K562 (cell line): Measurements from ENCODE around the gene DAGLA. TPM values are rescaled to one million over a fixed set of nuclear protein-coding genes. Genes with fewer than 3 reads are reported as not detected.

Experiments
- ATAC-seq: fragments of 200-7000 bp; cut with Tn5 transposase; 3 replicates; pipeline ENCODE4 v1.9.1; 2020; ENCODE audit warnings: moderate library complexity
- BruUV-seq: library from RNA; stranded (reverse); fragments of 400-500 nt; replicated peaks from 2 replicates; lab custom pipeline; 2021; lab: Mats Ljungman, UMichigan
- CTCF ChIA-PET: fragments of 300-600 bp; formaldehyde crosslinking; extraction: SDS; loops from one replicate; lab custom pipeline; 2021; ENCODE audit warnings: low intra/inter-chr PET ratio; lab: Yijun Ruan, JAX
- POLR2A ChIA-PET: fragments of 300-600, 350-650 bp; sonication (Branson Sonifier 250); formaldehyde crosslinking; extraction: SDS; loops from one replicate; lab custom pipeline; 2021; ENCODE audit warnings: antibody characterized with exemption, inconsistent platforms; lab: Yijun Ruan, JAX
- DNase-seq, 4 experiments: peaks; one replicate each; pipeline versions ENCODE4 v3.0.0 to v3.0.0-alpha.2; 2011 to 2018; ENCODE audit warnings: low spot score in 3 of 4, mixed read lengths in 3 of 4; ENCODE audit errors: extremely low read depth in 1 of 4
- FAIRE-seq: peaks from 2 replicates; lab custom pipeline; 2011; peaks lifted over from hg19 to GRCh38; lab: Jason Lieb, UNC
- H2AFZ ChIP-seq: 2 replicates; pipeline ENCODE4 v1.6.0; 2011; ENCODE audit warnings: low read depth, low read length, control low read depth, inconsistent platforms
- H3K27ac ChIP-seq: fragments of 200-600 bp; 3 replicates; pipeline ENCODE4 v1.8.0; 2011; ENCODE audit warnings: low read depth, mild to moderate bottlenecking, control low read depth, inconsistent platforms, low read length, moderate library complexity, mixed read lengths; ENCODE audit errors: extremely low read depth
- H3K27me3 ChIP-seq, 2 experiments: fragments of 300-600 bp in 1 of 2; 2 replicates in 1 of 2; 3 replicates in 1 of 2; pipeline versions ENCODE4 v1.6.0 to v1.8.0; 2011; ENCODE audit warnings: inconsistent platforms in 2 of 2, low read length in 2 of 2, mild to moderate bottlenecking in 1 of 2, mixed read lengths in 1 of 2, moderate library complexity in 1 of 2; ENCODE audit not compliant: control insufficient read depth in 2 of 2, insufficient read depth in 2 of 2
- H3K36me3 ChIP-seq: fragments of 300-600 bp; 3 replicates; pipeline ENCODE4 v1.8.0; 2011; ENCODE audit warnings: mild to moderate bottlenecking, low read length, inconsistent platforms; ENCODE audit not compliant: control insufficient read depth, insufficient read depth
- H3K4me1 ChIP-seq, 2 experiments: fragments of 200-600 bp in 1 of 2; replicated peaks in 1 of 2; 2 replicates in 1 of 2; 3 replicates in 1 of 2; pipeline versions ENCODE4 v1.5.1 to v1.8.0; 2011; ENCODE audit warnings: inconsistent platforms in 2 of 2, low read length in 2 of 2, mild to moderate bottlenecking in 1 of 2, mixed read lengths in 1 of 2, moderate library complexity in 1 of 2; ENCODE audit not compliant: control insufficient read depth in 2 of 2, insufficient read depth in 2 of 2
- H3K4me2 ChIP-seq: 2 replicates; pipeline ENCODE4 v1.6.1; 2011; ENCODE audit warnings: low read length, control low read depth, inconsistent platforms, mixed read lengths; ENCODE audit not compliant: insufficient read depth
- H3K4me3 ChIP-seq: fragments of 200-600 bp; sonication (generic), shearing (Covaris generic); 2 replicates; pipeline ENCODE4 v1.5.1; 2016; ENCODE audit warnings: control low read depth, inconsistent platforms
- H3K79me2 ChIP-seq: fragments of 200-600 bp; 3 replicates; pipeline ENCODE4 v1.8.0; 2011; ENCODE audit warnings: low read length, inconsistent platforms; ENCODE audit not compliant: control insufficient read depth, insufficient read depth
- H3K9ac ChIP-seq, 2 experiments: 2 replicates each; pipeline versions ENCODE4 v1.6.0 to v1.6.1; 2011; ENCODE audit warnings: low read depth in 2 of 2, low read length in 2 of 2, control low read depth in 1 of 2, inconsistent platforms in 1 of 2, mild to moderate bottlenecking in 1 of 2, mixed read lengths in 1 of 2; ENCODE audit not compliant: insufficient read depth in 1 of 2
- H3K9me1 ChIP-seq: one replicate; pipeline ENCODE4 v1.6.0; 2011; ENCODE audit warnings: inconsistent platforms, mild to moderate bottlenecking, low read length, moderate library complexity; ENCODE audit not compliant: control insufficient read depth, insufficient read depth
- H3K9me3 ChIP-seq: replicated peaks from 2 replicates; pipeline ENCODE4 v1.5.1; 2011; ENCODE audit warnings: low read depth, low read length, inconsistent platforms; ENCODE audit not compliant: control insufficient read depth, insufficient read depth
- H4K20me1 ChIP-seq: replicated peaks from 2 replicates; pipeline ENCODE4 v1.6.1; 2011; ENCODE audit warnings: low read length, inconsistent platforms, mixed read lengths; ENCODE audit not compliant: control insufficient read depth, insufficient read depth
- E2F4 ChIP-seq: sonication (generic); formaldehyde crosslinking; IDR thresholded peaks from 2 replicates; pipeline ENCODE4 v1.8.0; 2022; ENCODE audit warnings: mild to moderate bottlenecking, low read depth, missing genetic modification reagents
- ELK1 ChIP-seq: sonication (generic); formaldehyde crosslinking; IDR thresholded peaks from 2 replicates; pipeline ENCODE4 v1.8.1; 2022; ENCODE audit warnings: missing genetic modification reagents
- EP300 ChIP-seq: IDR thresholded peaks from 2 replicates; pipeline ENCODE4 v1.6.1; 2012; ENCODE audit warnings: low read length, improper control_type of control experiment
- HDAC6 ChIP-seq: IDR thresholded peaks from 2 replicates; pipeline ENCODE4 v1.6.1; 2012; ENCODE audit warnings: low read depth, mild to moderate bottlenecking, control low read depth, inconsistent platforms, low read length, moderate library complexity
- PHF8 ChIP-seq: fragments of 200-600 bp; sonication (generic); IDR thresholded peaks from 2 replicates; pipeline ENCODE4 v1.6.1; 2012; ENCODE audit warnings: mixed run types, mild to moderate bottlenecking, inconsistent platforms, low read length, moderate library complexity, borderline replicate concordance
- RBM17 ChIP-seq: fragments of 200-400 bp; formaldehyde crosslinking; IDR thresholded peaks from 2 replicates; pipeline ENCODE4 v1.6.1; 2017; ENCODE audit warnings: low read depth, mild to moderate bottlenecking, low read length, borderline replicate concordance
- RBM25 ChIP-seq: fragments of 200-400 bp; formaldehyde crosslinking; IDR thresholded peaks from 2 replicates; pipeline ENCODE4 v1.6.1; 2018; ENCODE audit warnings: low read length, low read depth, moderate library complexity; ENCODE audit not compliant: severe bottlenecking
- RBM34 ChIP-seq: fragments of 200-400 bp; formaldehyde crosslinking; IDR thresholded peaks from 2 replicates; pipeline ENCODE4 v1.6.1; 2018; ENCODE audit warnings: low read length, borderline replicate concordance; ENCODE audit not compliant: insufficient read depth
- VEZF1 ChIP-seq: fragments of 200-800 bp; sonication (Bioruptor generic); IDR thresholded peaks from 2 replicates; pipeline ENCODE4 v1.6.1; 2017; ENCODE audit warnings: missing genetic modification characterization, missing compliant biosample characterization
- ZBTB1 ChIP-seq: sonication (generic); formaldehyde crosslinking; IDR thresholded peaks from 2 replicates; pipeline ENCODE4 v1.8.1; 2023; ENCODE audit warnings: missing genetic modification reagents, low read depth, mild to moderate bottlenecking, borderline replicate concordance
- ZNF121 ChIP-seq: sonication (generic); formaldehyde crosslinking; conservative IDR thresholded peaks from 2 replicates; pipeline ENCODE4 v1.8.0; 2022; ENCODE audit warnings: missing genetic modification reagents
- ZNF232 ChIP-seq: sonication (generic); formaldehyde crosslinking; IDR thresholded peaks from 2 replicates; pipeline ENCODE4 v1.8.0; 2022; ENCODE audit warnings: mild to moderate bottlenecking, missing genetic modification reagents
- ZNF778 ChIP-seq: fragments of 450-650 bp; formaldehyde crosslinking; IDR thresholded peaks from 2 replicates; pipeline ENCODE4 v1.4.0; 2020; ENCODE audit warnings: mild to moderate bottlenecking, moderate library complexity
- WGBS: fragments of 100-300 bp; shearing (Covaris generic); methylation state at CpG from one replicate; pipeline ENCODE4 v1.1.6; 2016; ENCODE audit warnings: low coverage, mixed read lengths; ENCODE audit not compliant: insufficient coverage; ENCODE audit errors: missing lambda C conversion rate; 5-methylcytosine and 5-hydroxymethylcytosine counted together
- in situ Hi-C: fragments of 300-500 bp; cut with MboI; formaldehyde crosslinking; loops from 4 replicates; pipeline ENCODE4 v1.15.0; 2018; ENCODE audit warnings: inconsistent platforms, mixed read lengths
- intact Hi-C: fragments of 100-400 bp; cut with micrococcal nuclease; formaldehyde crosslinking; loops from 2 replicates; pipeline ENCODE4 v1.14.2; 2022
- polyA plus RNA-seq, 8 experiments: library from polyadenylated mRNA; depleted of rRNA in 4 of 8; stranded (reverse) in 5 of 8; unstranded in 3 of 8; fragments of >200 nt; fragmentation: Nextera tagmentation in 2 of 8; fragmentation: Illumina TruSeq in 1 of 8; extraction: Ambion mirVana in 2 of 8; extraction: Trizol in 1 of 8; gene quantifications; 2 replicates each; pipeline versions ENCODE4 v1.2.1 to v1.2.3, GENCODE V29; 2011 to 2014; ENCODE audit warnings: inconsistent platforms in 1 of 8, missing spikeins in 1 of 8
- total RNA-seq, 7 experiments: library from RNA; depleted of rRNA in 6 of 7; stranded (reverse); fragments of >200 nt in 6 of 7; fragmentation: Illumina TruSeq in 2 of 7; extraction: Trizol in 2 of 7; gene quantifications; 2 replicates each; pipeline versions ENCODE4 v1.2.1 to v1.2.3, GENCODE V29; 2011 to 2021; ENCODE audit warnings: low replicate concordance in 1 of 7

Gene DAGLA
- total and polyA plus RNA-seq, 9 of the 15 experiments (the other 6 are each of a cell fraction or from before 2014, with no cell fraction given): 0.03 to 0.16 (median 0.04) TPM; not detected in 4

- no peak for DNase-seq
- H3K4me1 ChIP-seq: peaks cover 0 to 72% of the 10 kb centered on the region in 2 experiments; a peak in 2 of 5 replicates
- POLR2A ChIA-PET: interaction anchor here (0.5 kb wide), 1 partner anchor 217 kb away, joined by 4 read pairs; no protein-coding TSS in a partner anchor
- in situ Hi-C loops: no loop called here
- no peak overlapping the region for H3K4me3 ChIP-seq
- H3K79me2 ChIP-seq: no peaks in the 10 kb centered on the region
- H3K36me3 ChIP-seq: peaks cover 11% of the 10 kb centered on the region; the same call in 1 of the 3 replicates
- intact Hi-C loops: no loop called here
- WGBS: 75% methylated on average over 10 of the region's 10 CpGs
- H3K4me2 ChIP-seq: no peak overlapping the region
- H4K20me1 ChIP-seq: no peaks in the 10 kb centered on the region
- no peaks in the 10 kb centered on the region for H3K9me1 ChIP-seq
- ATAC-seq: no peak
- no peak overlapping the region for H3K9ac ChIP-seq
- no peaks in the 10 kb centered on the region for H3K9me3 ChIP-seq
- H3K27ac ChIP-seq: no peak overlapping the region
- no TSS peak for BruUV-seq
- no peak overlapping the region for H2AFZ ChIP-seq
- FAIRE-seq: no peak
- CTCF ChIA-PET: no interaction called here
- no peaks in the 10 kb centered on the region for H3K27me3 ChIP-seq
- no peak for TF ChIP-seq VEZF1 (CRISPR knock-in tag)
- no peak for TF ChIP-seq ELK1 (CRISPR knock-in tag)
- TF ChIP-seq ZNF778 (CRISPR knock-in tag): no peak
- TF ChIP-seq HDAC6: no peak
- no peak for TF ChIP-seq ZNF121 (CRISPR knock-in tag)
- no peak for TF ChIP-seq RBM17
- TF ChIP-seq EP300: no peak
- TF ChIP-seq ZNF232: no peak
- no peak for TF ChIP-seq RBM34
- no peak for TF ChIP-seq PHF8
- TF ChIP-seq RBM25: no peak
- TF ChIP-seq E2F4 (CRISPR knock-in tag): no peak
- TF ChIP-seq ZBTB1 (CRISPR knock-in tag): no peak
These were observed 93.2 kb downstream of the DAGLA start for GRCh38 chr11:61773356-61773755.
